Neural cell (in vitro differentiated cells): ENCODE data around the gene MPLKIP. TPM values are rescaled to one million over a fixed set of nuclear protein-coding genes. Genes with fewer than 3 reads are reported as not detected.

Source experiments
- H2AFZ ChIP-seq: fragments of 200-600, 300-800 bp; sonication (generic), shearing (Covaris generic); 2 replicates; pipeline ENCODE4 v1.6.0; 2014; ENCODE audit warnings: low read depth, mild to moderate bottlenecking, antibody characterized with exemption, low read length, moderate library complexity
- H3F3A ChIP-seq: fragments of 200-600 bp; shearing (Covaris generic); 2 replicates; pipeline ENCODE4 v1.6.1; 2016; ENCODE audit warnings: mild to moderate bottlenecking, moderate library complexity, mixed read lengths, antibody characterized with exemption, low read length; ENCODE audit not compliant: insufficient read depth, poor library complexity, severe bottlenecking
- H3K27ac ChIP-seq: fragments of 200-600, 300-800 bp; sonication (generic), shearing (Covaris generic); 2 replicates; pipeline ENCODE4 v1.5.1; 2014; ENCODE audit warnings: mild to moderate bottlenecking, low read length, moderate library complexity
- H3K27me3 ChIP-seq: fragments of 300-800, 200-600 bp; sonication (generic), shearing (Covaris generic); 2 replicates; pipeline ENCODE4 v1.6.0; 2014; ENCODE audit warnings: mild to moderate bottlenecking, low read depth, low read length, moderate library complexity; ENCODE audit not compliant: insufficient read depth
- H3K36me3 ChIP-seq: fragments of 300-800, 200-600 bp; sonication (generic), shearing (Covaris generic); 2 replicates; pipeline ENCODE4 v1.5.1; 2014; ENCODE audit warnings: mild to moderate bottlenecking, antibody characterized with exemption, low read length, moderate library complexity; ENCODE audit not compliant: insufficient read depth
- H3K4me2 ChIP-seq: fragments of 300-800, 200-600 bp; sonication (generic), shearing (Covaris generic); 2 replicates; pipeline ENCODE4 v1.6.0; 2014; ENCODE audit warnings: mild to moderate bottlenecking, low read length
- H3K4me3 ChIP-seq: fragments of 300-800, 200-600 bp; sonication (generic), shearing (Covaris generic); 2 replicates; pipeline ENCODE4 v1.5.1; 2014; ENCODE audit warnings: mild to moderate bottlenecking, low read length, moderate library complexity
- H3K79me2 ChIP-seq: fragments of 200-600 bp; shearing (Covaris generic); replicated peaks from 2 replicates; pipeline ENCODE4 v1.6.0; 2014; ENCODE audit warnings: mild to moderate bottlenecking, low read length, moderate library complexity; ENCODE audit not compliant: insufficient read depth
- H3K9ac ChIP-seq: fragments of 300-800, 200-600 bp; sonication (generic), shearing (Covaris generic); 2 replicates; pipeline ENCODE4 v1.6.1; 2016; ENCODE audit warnings: mild to moderate bottlenecking, low read length, mixed read lengths
- H3K9me2 ChIP-seq: fragments of 200-600 bp; shearing (Covaris generic); 2 replicates; pipeline ENCODE4 v1.6.1; 2016; ENCODE audit warnings: mild to moderate bottlenecking, low read length, mixed read lengths; ENCODE audit not compliant: insufficient read depth
- H3K9me3 ChIP-seq: fragments of 200-600, 300-800 bp; sonication (generic), shearing (Covaris generic); 2 replicates; pipeline ENCODE4 v1.6.1; 2016; ENCODE audit warnings: mild to moderate bottlenecking, mixed run types, low read length, moderate library complexity, mixed read lengths
- H4K20me1 ChIP-seq: fragments of 200-600 bp; shearing (Covaris generic); 2 replicates; pipeline ENCODE4 v1.6.1; 2016; ENCODE audit warnings: mild to moderate bottlenecking, mixed run types; ENCODE audit not compliant: insufficient read depth
- EP300 ChIP-seq: fragments of 450-650 bp; conservative IDR thresholded peaks from 2 replicates; pipeline ENCODE4 v1.6.1; 2014; ENCODE audit warnings: antibody characterized with exemption, mild to moderate bottlenecking, moderate library complexity; ENCODE audit not compliant: poor library complexity, severe bottlenecking
- EZH2 ChIP-seq: fragments of 200-600, 300-800 bp; shearing (Covaris generic), sonication (generic); IDR thresholded peaks from 2 replicates; pipeline ENCODE4 v1.6.1; 2014; ENCODE audit warnings: antibody characterized with exemption, low read length, borderline replicate concordance, mild to moderate bottlenecking; ENCODE audit not compliant: insufficient read depth, poor library complexity, severe bottlenecking
- MXI1 ChIP-seq: fragments of 450-650 bp; conservative IDR thresholded peaks from 2 replicates; pipeline ENCODE4 v1.6.1; 2014; ENCODE audit warnings: antibody characterized with exemption, mild to moderate bottlenecking; ENCODE audit not compliant: poor library complexity, severe bottlenecking
- POLR2AphosphoS5 ChIP-seq: IDR thresholded peaks from 2 replicates; pipeline ENCODE4 v1.6.1; 2012
- RAD21 ChIP-seq: fragments of 450-650 bp; conservative IDR thresholded peaks from 2 replicates; pipeline ENCODE4 v1.6.1; 2014; ENCODE audit warnings: antibody characterized with exemption, mild to moderate bottlenecking, moderate library complexity
- SMC3 ChIP-seq: fragments of 450-650 bp; conservative IDR thresholded peaks from 2 replicates; pipeline ENCODE4 v1.6.1; 2014; ENCODE audit warnings: antibody characterized with exemption, mild to moderate bottlenecking, moderate library complexity; ENCODE audit not compliant: poor library complexity
- TAF1 ChIP-seq: IDR thresholded peaks from 2 replicates; pipeline ENCODE4 v1.6.1; 2012; ENCODE audit warnings: low read depth
- polyA plus RNA-seq: library from polyadenylated mRNA; depleted of rRNA; stranded (reverse); fragments of >200 nt; gene quantifications from 2 replicates; pipeline ENCODE4 v1.2.3, GENCODE V29; 2014
- TF ChIP-seq, protein P1 (sequence below): fragments of 450-650 bp; IDR thresholded peaks from 2 replicates; pipeline ENCODE4 v1.5.1; 2014; ENCODE audit warnings: antibody characterized with exemption, mild to moderate bottlenecking, moderate library complexity; ENCODE audit not compliant: poor library complexity, severe bottlenecking
- TF ChIP-seq, protein P2 (sequence below): IDR thresholded peaks from 2 replicates; pipeline ENCODE4 v1.6.1; 2012; ENCODE audit warnings: borderline replicate concordance

Gene MPLKIP
- polyA plus RNA-seq, 1 donor from 2014 or later, result 54.6 TPM

DNA sequence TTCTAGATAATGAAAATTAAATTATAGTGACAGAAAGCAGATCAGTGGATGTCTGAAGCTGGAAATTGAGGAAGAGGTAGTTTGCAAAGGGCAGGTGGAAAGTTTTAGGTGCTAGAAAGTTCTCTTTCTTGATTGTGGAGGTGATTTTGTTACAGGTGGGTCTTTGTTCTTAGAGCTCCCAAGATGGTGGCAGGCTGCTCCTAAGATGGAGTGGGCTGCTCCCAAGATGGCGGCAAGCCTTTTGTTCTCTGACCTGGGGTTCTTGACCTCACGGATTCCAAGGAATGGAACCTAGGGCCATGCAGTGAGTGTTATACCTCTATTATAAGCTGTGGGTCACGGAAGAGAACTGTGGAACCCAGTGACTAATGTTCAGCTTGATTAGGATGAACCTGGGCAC is 32.9 kb upstream of the MPLKIP start:
- Histone ChIP-seq H3F3A (no peaks in the 10 kb centered on the region), H3K27me3 (no peaks in the 10 kb centered on the region), H3K9ac (no peak overlapping the region), H3K9me2 (no peaks in the 10 kb centered on the region), H2AFZ (no peak overlapping the region), H4K20me1 (no peaks in the 10 kb centered on the region), H3K79me2 (no peaks in the 10 kb centered on the region), H3K4me2 (no peak overlapping the region), H3K36me3 (no peaks in the 10 kb centered on the region), H3K27ac (no peak overlapping the region), H3K4me3 (no peak overlapping the region), H3K9me3 (no peaks in the 10 kb centered on the region)
- TF ChIP-seq MXI1 (no peak), TAF1 (no peak), POLR2AphosphoS5 (no peak), EP300 (no peak), SMC3 (no peak), RAD21 (no peak), EZH2 (no peak)
- TF ChIP-seq, protein P1, sequence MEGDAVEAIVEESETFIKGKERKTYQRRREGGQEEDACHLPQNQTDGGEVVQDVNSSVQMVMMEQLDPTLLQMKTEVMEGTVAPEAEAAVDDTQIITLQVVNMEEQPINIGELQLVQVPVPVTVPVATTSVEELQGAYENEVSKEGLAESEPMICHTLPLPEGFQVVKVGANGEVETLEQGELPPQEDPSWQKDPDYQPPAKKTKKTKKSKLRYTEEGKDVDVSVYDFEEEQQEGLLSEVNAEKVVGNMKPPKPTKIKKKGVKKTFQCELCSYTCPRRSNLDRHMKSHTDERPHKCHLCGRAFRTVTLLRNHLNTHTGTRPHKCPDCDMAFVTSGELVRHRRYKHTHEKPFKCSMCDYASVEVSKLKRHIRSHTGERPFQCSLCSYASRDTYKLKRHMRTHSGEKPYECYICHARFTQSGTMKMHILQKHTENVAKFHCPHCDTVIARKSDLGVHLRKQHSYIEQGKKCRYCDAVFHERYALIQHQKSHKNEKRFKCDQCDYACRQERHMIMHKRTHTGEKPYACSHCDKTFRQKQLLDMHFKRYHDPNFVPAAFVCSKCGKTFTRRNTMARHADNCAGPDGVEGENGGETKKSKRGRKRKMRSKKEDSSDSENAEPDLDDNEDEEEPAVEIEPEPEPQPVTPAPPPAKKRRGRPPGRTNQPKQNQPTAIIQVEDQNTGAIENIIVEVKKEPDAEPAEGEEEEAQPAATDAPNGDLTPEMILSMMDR, result no peak
- TF ChIP-seq, protein P2, sequence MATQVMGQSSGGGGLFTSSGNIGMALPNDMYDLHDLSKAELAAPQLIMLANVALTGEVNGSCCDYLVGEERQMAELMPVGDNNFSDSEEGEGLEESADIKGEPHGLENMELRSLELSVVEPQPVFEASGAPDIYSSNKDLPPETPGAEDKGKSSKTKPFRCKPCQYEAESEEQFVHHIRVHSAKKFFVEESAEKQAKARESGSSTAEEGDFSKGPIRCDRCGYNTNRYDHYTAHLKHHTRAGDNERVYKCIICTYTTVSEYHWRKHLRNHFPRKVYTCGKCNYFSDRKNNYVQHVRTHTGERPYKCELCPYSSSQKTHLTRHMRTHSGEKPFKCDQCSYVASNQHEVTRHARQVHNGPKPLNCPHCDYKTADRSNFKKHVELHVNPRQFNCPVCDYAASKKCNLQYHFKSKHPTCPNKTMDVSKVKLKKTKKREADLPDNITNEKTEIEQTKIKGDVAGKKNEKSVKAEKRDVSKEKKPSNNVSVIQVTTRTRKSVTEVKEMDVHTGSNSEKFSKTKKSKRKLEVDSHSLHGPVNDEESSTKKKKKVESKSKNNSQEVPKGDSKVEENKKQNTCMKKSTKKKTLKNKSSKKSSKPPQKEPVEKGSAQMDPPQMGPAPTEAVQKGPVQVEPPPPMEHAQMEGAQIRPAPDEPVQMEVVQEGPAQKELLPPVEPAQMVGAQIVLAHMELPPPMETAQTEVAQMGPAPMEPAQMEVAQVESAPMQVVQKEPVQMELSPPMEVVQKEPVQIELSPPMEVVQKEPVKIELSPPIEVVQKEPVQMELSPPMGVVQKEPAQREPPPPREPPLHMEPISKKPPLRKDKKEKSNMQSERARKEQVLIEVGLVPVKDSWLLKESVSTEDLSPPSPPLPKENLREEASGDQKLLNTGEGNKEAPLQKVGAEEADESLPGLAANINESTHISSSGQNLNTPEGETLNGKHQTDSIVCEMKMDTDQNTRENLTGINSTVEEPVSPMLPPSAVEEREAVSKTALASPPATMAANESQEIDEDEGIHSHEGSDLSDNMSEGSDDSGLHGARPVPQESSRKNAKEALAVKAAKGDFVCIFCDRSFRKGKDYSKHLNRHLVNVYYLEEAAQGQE, result no peak

DNA sequence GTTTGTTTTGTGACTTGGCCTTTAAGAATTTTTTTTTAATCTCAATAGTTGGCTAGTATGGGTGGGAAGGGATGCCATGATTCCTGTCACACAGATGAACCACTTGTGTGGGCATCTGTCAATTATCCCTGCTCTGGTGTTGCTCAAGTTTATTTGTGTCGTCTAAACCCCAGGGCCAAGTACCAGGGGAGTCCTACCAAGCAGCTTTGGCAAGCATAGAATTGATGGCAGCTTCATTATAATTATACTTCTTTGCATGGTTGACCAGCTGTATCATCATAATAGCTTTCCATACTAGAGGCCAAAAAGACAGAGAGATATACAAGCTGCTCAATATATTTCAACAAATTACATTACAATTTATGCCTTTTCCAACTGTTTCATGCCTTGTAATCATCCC is 30.8 kb upstream of the MPLKIP start:
- no peaks in the 10 kb centered on the region for H3K36me3 ChIP-seq

More for the DNA sequence above, 30.8 kb upstream of the MPLKIP start:
- Histone ChIP-seq H3K27me3 (no peaks in the 10 kb centered on the region), H4K20me1 (no peaks in the 10 kb centered on the region), H3K4me3 (no peak overlapping the region), H3K4me2 (no peak overlapping the region), H2AFZ (no peak overlapping the region), H3K27ac (no peak overlapping the region), H3K79me2 (no peaks in the 10 kb centered on the region), H3K9ac (no peak overlapping the region), H3K9me3 (no peaks in the 10 kb centered on the region), H3F3A (no peaks in the 10 kb centered on the region), H3K9me2 (no peaks in the 10 kb centered on the region)
- TF ChIP-seq MXI1 (no peak), TAF1 (no peak), EZH2 (no peak), POLR2AphosphoS5 (no peak), SMC3 (no peak), EP300 (no peak), RAD21 (no peak)
- TF ChIP-seq, protein P1, result no peak
- TF ChIP-seq, protein P2, result no peak
